PC-3 (cell line): ENCODE results near the gene POLDIP2.

Source experiments
- CTCF ChIP-seq: fragments of 300-600 bp; sonication (generic); conservative IDR thresholded peaks from 2 replicates; pipeline ENCODE4 v1.5.1; 2017; ENCODE audit warnings: antibody characterized with exemption, low read depth, mild to moderate bottlenecking, low read length
- EZH2 ChIP-seq: fragments of 300-600 bp; sonication (generic); IDR thresholded peaks from one replicate; pipeline ENCODE4 v1.6.1; 2017; ENCODE audit warnings: antibody characterized with exemption, mild to moderate bottlenecking, low read length; ENCODE audit not compliant: unreplicated experiment

GRCh38 chr17:28326114-28326513 is 31.2 kb downstream of the POLDIP2 start:
- TF ChIP-seq CTCF (no peak), EZH2 (no peak)
